Fibroblast of the conjunctiva (primary cell): ENCODE data around the gene TDRD10.
A peak's percentile ranks its signal among the peaks of the same experiment; 100 is the strongest.

Experiments
- DNase-seq: peaks from one replicate; pipeline ENCODE4 v3.0.0-alpha.2; 2010; ENCODE audit warnings: low read depth

The TDRD10 gene

GRCh38 chr1:154553056-154554030 lies 51.3 kb downstream of the TDRD10 start:
- no peak for DNase-seq

DNA sequence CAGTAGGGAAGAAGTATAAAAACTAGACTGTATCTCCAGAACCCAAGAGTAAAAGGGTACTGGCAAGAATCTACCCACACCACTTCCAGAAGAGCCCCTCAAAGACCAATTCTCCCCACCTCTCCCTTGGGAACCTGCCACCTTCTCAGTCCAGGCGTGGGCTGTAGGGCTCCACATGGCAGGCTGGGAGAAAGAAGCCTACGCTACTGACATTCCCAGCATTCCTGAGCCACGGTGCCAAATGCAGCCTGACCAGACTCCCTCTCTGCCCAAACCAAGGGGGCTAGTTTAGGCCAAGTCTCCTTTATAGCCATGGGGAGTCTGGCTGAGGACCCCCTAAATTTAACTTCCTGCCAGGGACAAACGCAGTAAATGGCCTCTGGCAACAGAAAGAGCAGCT lies 54.4 kb downstream of the TDRD10 start:
- no peak for DNase-seq

DNA sequence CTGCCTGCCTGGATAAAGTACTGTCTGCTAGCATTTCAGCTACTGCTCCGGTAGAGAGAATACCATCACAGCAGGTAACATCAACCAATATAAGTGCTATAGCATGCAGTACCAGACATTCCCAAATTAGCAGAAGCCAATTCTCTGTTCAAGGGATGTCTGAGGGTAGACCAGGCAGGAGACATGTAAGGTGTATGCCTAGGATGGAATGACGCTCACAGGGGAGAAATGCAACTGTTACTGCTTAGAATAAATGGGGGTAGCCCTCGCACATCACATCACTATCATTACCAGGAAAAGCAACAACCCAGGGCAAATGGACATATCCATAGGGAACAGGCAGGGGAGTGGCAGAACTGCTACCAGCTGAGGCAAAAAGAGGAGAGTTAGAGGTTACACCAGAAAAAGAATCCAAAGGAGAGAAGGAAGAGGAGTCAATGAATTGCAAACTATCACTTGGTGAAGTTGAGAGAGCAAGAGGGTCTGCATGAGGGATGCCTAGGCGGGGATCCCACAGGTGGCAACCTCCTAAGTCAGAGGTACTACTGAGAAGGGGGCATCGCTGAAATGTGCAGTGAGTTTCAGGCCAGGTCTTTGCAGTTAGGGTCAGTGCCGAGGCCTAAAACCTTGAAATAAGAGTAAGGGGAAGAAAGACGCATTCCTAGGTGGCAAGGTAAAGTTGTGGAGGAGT lies 55.4 kb downstream of the TDRD10 start:
- no peak for DNase-seq

GRCh38 chr1:154557939-154558719 lies 56.1 kb downstream of the TDRD10 start, which contains the start of gene UBE2Q1:
TSS of gene UBE2Q1 (minus strand) at chr1:154558662. CDS start at chr1:154558553, 109 bp downstream.
- DNase-seq = no peak

- DNase-seq = peak; percentile 98
Measured at GRCh38 chr1:154558720-154559465, 56.9 kb downstream of the TDRD10 start.

- peak; percentile 92 for DNase-seq
Measured at GRCh38 chr1:154559466-154560044, 57.5 kb downstream of the TDRD10 start.

- no peak for DNase-seq
Measured at GRCh38 chr1:154565876-154566275, 63.9 kb downstream of the TDRD10 start.

- no peak for DNase-seq
Measured at GRCh38 chr1:154567386-154568156, 65.6 kb downstream of the TDRD10 start, which contains the start of gene CHRNB2. TSS of gene CHRNB2 (plus strand) at chr1:154567778. CDS start at chr1:154568045, 267 bp downstream.

DNA sequence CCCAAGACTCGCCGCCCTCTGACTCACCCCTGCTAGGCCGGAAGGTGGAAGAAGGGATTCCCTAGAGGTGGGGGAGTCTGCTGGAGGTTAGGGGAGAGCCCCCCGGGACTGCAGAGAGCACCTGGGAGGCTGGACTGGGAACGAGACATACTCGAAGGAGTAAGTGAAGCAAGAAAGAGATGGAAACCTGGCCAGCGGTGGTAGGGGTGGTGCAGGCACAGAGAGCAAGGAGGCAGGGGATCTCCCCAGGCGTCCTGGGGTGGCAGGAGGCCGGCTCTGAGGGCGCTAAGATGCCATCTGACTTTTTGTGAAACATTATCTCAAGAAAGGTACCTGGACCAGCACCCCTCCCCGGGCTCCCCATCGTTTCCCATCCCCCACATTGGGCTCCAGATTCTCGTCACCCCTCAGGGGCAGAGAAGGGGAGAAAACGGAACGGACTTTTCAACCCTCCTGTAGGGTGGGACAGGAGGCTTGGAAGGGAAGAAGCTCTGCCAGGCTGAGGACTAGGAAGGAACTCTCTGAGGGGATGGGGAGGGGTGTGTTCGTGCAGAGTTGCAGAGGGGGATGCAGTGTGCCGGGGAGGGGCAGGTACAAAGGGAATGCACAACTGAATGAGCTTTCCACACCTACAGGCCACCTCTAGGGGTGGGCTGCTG lies 66.3 kb downstream of the TDRD10 start:
- no peak for DNase-seq

DNA sequence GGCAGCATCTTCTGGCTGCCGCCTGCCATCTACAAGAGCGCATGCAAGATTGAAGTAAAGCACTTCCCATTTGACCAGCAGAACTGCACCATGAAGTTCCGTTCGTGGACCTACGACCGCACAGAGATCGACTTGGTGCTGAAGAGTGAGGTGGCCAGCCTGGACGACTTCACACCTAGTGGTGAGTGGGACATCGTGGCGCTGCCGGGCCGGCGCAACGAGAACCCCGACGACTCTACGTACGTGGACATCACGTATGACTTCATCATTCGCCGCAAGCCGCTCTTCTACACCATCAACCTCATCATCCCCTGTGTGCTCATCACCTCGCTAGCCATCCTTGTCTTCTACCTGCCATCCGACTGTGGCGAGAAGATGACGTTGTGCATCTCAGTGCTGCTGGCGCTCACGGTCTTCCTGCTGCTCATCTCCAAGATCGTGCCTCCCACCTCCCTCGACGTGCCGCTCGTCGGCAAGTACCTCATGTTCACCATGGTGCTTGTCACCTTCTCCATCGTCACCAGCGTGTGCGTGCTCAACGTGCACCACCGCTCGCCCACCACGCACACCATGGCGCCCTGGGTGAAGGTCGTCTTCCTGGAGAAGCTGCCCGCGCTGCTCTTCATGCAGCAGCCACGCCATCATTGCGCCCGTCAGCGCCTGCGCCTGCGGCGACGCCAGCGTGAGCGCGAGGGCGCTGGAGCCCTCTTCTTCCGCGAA lies 69.4 kb downstream of the TDRD10 start:
- DNase-seq = no peak

GRCh38 chr1:154571964-154572288 lies 69.9 kb downstream of the TDRD10 start:
- no peak for DNase-seq

GRCh38 chr1:154572468-154573167 lies 70.6 kb downstream of the TDRD10 start:
- DNase-seq = no peak

DNA sequence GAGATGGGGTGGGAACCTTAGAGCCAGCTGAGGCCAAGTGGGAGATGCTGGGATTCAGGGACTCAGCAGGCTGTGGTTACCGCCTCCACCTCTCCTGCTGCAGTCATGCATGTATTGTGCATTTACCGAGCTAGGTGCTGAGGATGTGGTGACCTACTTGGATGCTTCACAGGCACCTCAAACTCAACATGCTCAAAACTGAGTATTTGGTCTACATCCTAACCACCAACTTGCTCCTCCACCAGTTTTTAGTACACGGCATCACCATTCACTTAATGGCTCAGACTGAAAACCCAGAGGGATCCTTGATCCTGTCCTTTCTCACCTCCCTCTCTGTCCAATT lies 71.1 kb downstream of the TDRD10 start:
- no peak for DNase-seq

DNA sequence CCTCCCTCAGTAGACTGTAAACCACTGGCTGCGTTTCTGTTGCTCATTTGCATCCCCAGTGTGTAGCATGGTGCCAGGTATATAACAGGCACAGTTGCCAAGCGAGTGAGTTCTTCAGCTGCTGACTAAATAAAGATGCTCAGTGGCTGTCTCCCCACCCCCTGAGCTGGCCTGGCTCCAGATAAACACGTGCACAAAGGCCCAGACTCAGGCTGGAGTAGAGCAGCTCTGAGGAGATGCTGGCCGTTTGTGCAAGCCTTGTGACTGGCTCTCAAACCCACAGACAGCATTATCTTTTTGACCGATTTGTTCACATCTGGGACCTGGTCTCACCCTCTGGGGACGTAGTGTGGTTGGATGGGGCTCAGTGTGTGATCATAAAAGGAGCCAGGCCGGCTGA lies 72.7 kb downstream of the TDRD10 start:
- no peak for DNase-seq

- no peak for DNase-seq
Measured at GRCh38 chr1:154575147-154575927, 73.3 kb downstream of the TDRD10 start.

GRCh38 chr1:154575951-154576566 lies 74.0 kb downstream of the TDRD10 start:
- DNase-seq = no peak

- no peak for DNase-seq
Measured at GRCh38 chr1:154577346-154578057, 75.5 kb downstream of the TDRD10 start.
